ENCODE results near the gene TPM2.

The TPM2 gene

GRCh38 chr9:35729700-35730485 is 40.2 kb upstream of the TPM2 start:
- Histone ChIP-seq H3K27me3 (replicated peaks) (no peaks in the 10 kb centered on the region), H3K4me3 (ENCODE audit: low read depth, low read length) (peak overlapping the region; percentile 96), H3K27ac (peak overlapping the region; percentile 76), H3K36me3 (replicated peaks) (peaks cover 21% of the 10 kb centered on the region)
- in situ Hi-C loops (cut with HindIII; ENCODE audit: low pct_ligation_motif_present, low sequenced_read_pairs), result no loop called here
- peak; percentile 80 for TF ChIP-seq CTCF (IDR thresholded peaks at IDR 0.05; ENCODE audit: low read depth, low read length, missing control alignments)
- peak; percentile 80 for DNase-seq

GRCh38 chr9:35729101-35729500 is 39.4 kb upstream of the TPM2 start:
- no peak for DNase-seq
- peaks cover 27% of the 10 kb centered on the region for H3K36me3 ChIP-seq (replicated peaks)

DNA sequence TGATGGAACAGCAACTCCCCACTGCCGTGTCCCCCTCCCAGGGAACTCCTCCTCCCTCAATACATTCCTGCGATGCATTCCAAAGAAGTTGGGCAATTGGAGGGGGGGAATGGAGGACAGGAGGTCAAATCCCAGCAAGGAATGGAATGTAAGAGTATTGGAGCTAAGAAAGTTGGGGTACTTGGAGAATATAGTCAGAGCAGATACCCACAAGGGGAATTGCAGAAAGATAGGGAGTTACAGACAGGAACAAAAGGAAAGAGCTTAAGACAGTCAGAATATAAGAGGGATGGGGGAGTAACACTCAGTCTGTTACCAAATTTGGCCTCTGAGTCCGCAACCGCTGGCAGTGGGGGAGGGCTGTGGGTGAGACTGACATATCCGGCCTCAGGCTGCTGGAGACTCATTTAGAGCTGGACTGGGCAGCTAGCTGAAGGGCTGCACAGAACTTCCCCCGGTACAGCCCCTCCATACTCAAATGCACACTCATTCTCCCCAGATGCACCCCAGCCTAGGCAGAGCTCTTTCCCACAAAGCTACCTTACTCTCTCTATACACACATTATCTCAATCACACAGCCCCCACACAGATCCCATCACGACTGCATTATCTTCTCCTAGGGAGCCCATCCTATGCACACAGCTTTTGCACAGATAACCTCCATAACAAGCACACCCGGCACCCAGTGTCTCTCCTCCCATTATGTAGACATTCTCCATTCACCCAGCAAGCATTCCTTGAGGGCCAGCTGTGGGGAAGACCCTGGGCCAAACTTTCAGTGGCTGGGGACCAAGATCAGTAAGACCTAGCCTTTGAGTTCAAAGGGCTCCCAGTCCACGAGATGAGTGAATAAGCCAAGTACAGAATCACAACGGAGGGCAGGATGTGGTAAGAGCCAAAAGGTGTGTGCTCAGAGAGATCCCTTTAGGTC is 38.6 kb upstream of the TPM2 start:
- H3K4me3 ChIP-seq (ENCODE audit: low read depth, low read length), result peak overlapping the region; percentile 96
- peak overlapping the region; percentile 76 for H3K27ac ChIP-seq
- peaks cover 31% of the 10 kb centered on the region for H3K36me3 ChIP-seq (replicated peaks)
- in situ Hi-C loops (cut with HindIII; ENCODE audit: low pct_ligation_motif_present, low sequenced_read_pairs), result no loop called here
- TF ChIP-seq CTCF (IDR thresholded peaks at IDR 0.05; ENCODE audit: low read depth, low read length, missing control alignments), result no peak
- DNase-seq, result peak; percentile 82
- no peaks in the 10 kb centered on the region for H3K27me3 ChIP-seq (replicated peaks)

More at GRCh38 chr9:35729101-35729500, 39.4 kb upstream of the TPM2 start:
- peak overlapping the region; percentile 96 for H3K4me3 ChIP-seq (ENCODE audit: low read depth, low read length)
- no peaks in the 10 kb centered on the region for H3K27me3 ChIP-seq (replicated peaks)
- peak overlapping the region; percentile 76 for H3K27ac ChIP-seq
- TF ChIP-seq CTCF (IDR thresholded peaks at IDR 0.05; ENCODE audit: low read depth, low read length, missing control alignments), result no peak
- in situ Hi-C loops (cut with HindIII; ENCODE audit: low pct_ligation_motif_present, low sequenced_read_pairs), result no loop called here

GRCh38 chr9:35727676-35728040 is 37.9 kb upstream of the TPM2 start:
- Histone ChIP-seq H3K36me3 (replicated peaks) (peaks cover 38% of the 10 kb centered on the region), H3K27ac (peak overlapping the region; percentile 76), H3K4me3 (ENCODE audit: low read depth, low read length) (peak overlapping the region; percentile 96), H3K27me3 (replicated peaks) (no peaks in the 10 kb centered on the region)
- peak; percentile 68 for DNase-seq
- TF ChIP-seq CTCF (IDR thresholded peaks at IDR 0.05; ENCODE audit: low read depth, low read length, missing control alignments), result no peak
- in situ Hi-C loops (cut with HindIII; ENCODE audit: low pct_ligation_motif_present, low sequenced_read_pairs), result no loop called here

GRCh38 chr9:35726931-35727330 is 37.2 kb upstream of the TPM2 start:
- TF ChIP-seq CTCF (IDR thresholded peaks at IDR 0.05; ENCODE audit: low read depth, low read length, missing control alignments), result peak; percentile 20
- in situ Hi-C loops (cut with HindIII; ENCODE audit: low pct_ligation_motif_present, low sequenced_read_pairs), result no loop called here
- Histone ChIP-seq H3K27me3 (replicated peaks) (no peaks in the 10 kb centered on the region), H3K4me3 (ENCODE audit: low read depth, low read length) (peak overlapping the region; percentile 96), H3K36me3 (replicated peaks) (peaks cover 45% of the 10 kb centered on the region), H3K27ac (peak overlapping the region; percentile 76)
- DNase-seq, result peak; percentile 40
